UCSD-AML1 (cell line): ENCODE results near the gene DYNLT2B.
"Not testable (repeated sequence)": the region's sequence is repeated elsewhere in the genome, so short reads cannot be mapped to it uniquely, and the experiment has no call there.

Experiments used
- DNase-seq: peaks from one replicate; lab custom pipeline; 2025; ENCODE audit not compliant: unreplicated experiment; lab: John Stamatoyannopoulos, UW

Gene DYNLT2B

GRCh38 chr3:196327405-196327804 lies 9.4 kb upstream of the DYNLT2B start:
- DNase-seq = no peak

GRCh38 chr3:196326936-196327335 lies 8.9 kb upstream of the DYNLT2B start:
- DNase-seq = no peak

- no peak for DNase-seq
Measured at GRCh38 chr3:196323691-196324090, 5.7 kb upstream of the DYNLT2B start.

- DNase-seq = no peak
Measured at GRCh38 chr3:196323016-196323415, 5.0 kb upstream of the DYNLT2B start.

GRCh38 chr3:196321162-196321561 lies 3.1 kb upstream of the DYNLT2B start:
- DNase-seq = no peak

- DNase-seq = peak; percentile 31
Measured at GRCh38 chr3:196320137-196320536, 2.1 kb upstream of the DYNLT2B start.

- not testable (repeated sequence) for DNase-seq
Measured at GRCh38 chr3:196316799-196317686, 997 bp downstream of the DYNLT2B start.

GRCh38 chr3:196315821-196316220 lies 2.2 kb downstream of the DYNLT2B start:
- no peak for DNase-seq

- no peak for DNase-seq
Measured at GRCh38 chr3:196314597-196314996, 3.4 kb downstream of the DYNLT2B start.

- not testable (repeated sequence) for DNase-seq
Measured at GRCh38 chr3:196314086-196314485, 4.0 kb downstream of the DYNLT2B start.

- not testable (repeated sequence) for DNase-seq
Measured at GRCh38 chr3:196302960-196303359, 15.1 kb downstream of the DYNLT2B start.

GRCh38 chr3:196302551-196302950 lies 15.5 kb downstream of the DYNLT2B start:
- not testable (repeated sequence) for DNase-seq

GRCh38 chr3:196298521-196298920 lies 19.5 kb downstream of the DYNLT2B start:
- no peak for DNase-seq

- DNase-seq = no peak
Measured at GRCh38 chr3:196292286-196292923, 25.6 kb downstream of the DYNLT2B start.

- DNase-seq = no peak
Measured at GRCh38 chr3:196288141-196288460, 29.9 kb downstream of the DYNLT2B start.

GRCh38 chr3:196287440-196288140 lies 30.4 kb downstream of the DYNLT2B start, which contains the start of gene PCYT1A:
TSS of gene PCYT1A (minus strand) at chr3:196287726. CDS start at chr3:196270531, 17,195 bp downstream.
- DNase-seq = peak; percentile 92

GRCh38 chr3:196287090-196287439 lies 31.0 kb downstream of the DYNLT2B start:
- no peak for DNase-seq

GRCh38 chr3:196284396-196284795 lies 33.6 kb downstream of the DYNLT2B start:
- DNase-seq = no peak

- no peak for DNase-seq
Measured at GRCh38 chr3:196281962-196282361, 36.1 kb downstream of the DYNLT2B start.

GRCh38 chr3:196280689-196281440 lies 37.2 kb downstream of the DYNLT2B start:
- no peak for DNase-seq

GRCh38 chr3:196275126-196275525 lies 42.9 kb downstream of the DYNLT2B start:
- DNase-seq = no peak
